A673 (cell line): ENCODE measurements around the gene SERINC5. TPM values are rescaled to one million over a fixed set of nuclear protein-coding genes. Genes with fewer than 3 reads are reported as not detected.

Experiments
- BruUV-seq: library from RNA; stranded (reverse); fragments of 400-500 nt; replicated peaks from 2 replicates; lab custom pipeline; 2021; lab: Mats Ljungman, UMichigan
- CTCF ChIA-PET: fragments of 300-600 bp; sonication (Branson Sonifier 250); formaldehyde crosslinking; loops from one replicate; lab custom pipeline; 2022; ENCODE audit warnings: antibody characterized with exemption; lab: Charles Lee
- POLR2A ChIA-PET: fragments of 300-600 bp; sonication (Branson Sonifier 250); formaldehyde crosslinking; loops from one replicate; lab custom pipeline; 2022; ENCODE audit warnings: antibody characterized with exemption; ENCODE audit not compliant: low non-redundant PET; lab: Charles Lee
- DNase-seq: peaks from one replicate; pipeline ENCODE4 v3.0.0-alpha.2; 2015; ENCODE audit warnings: low spot score
- H3K27ac ChIP-seq: fragments of 200-600 bp; sonication (generic); 2 replicates; pipeline ENCODE4 v1.5.1; 2016; ENCODE audit warnings: mixed run types, low read depth, mild to moderate bottlenecking, mixed read lengths, antibody characterized with exemption, low read length; ENCODE audit not compliant: poor library complexity, severe bottlenecking
- H3K27me3 ChIP-seq: fragments of 200-600 bp; sonication (generic); replicated peaks from 2 replicates; pipeline ENCODE4 v1.6.1; 2017; ENCODE audit warnings: mixed run types, low read depth, mild to moderate bottlenecking, mixed read lengths, antibody characterized with exemption, low read length; ENCODE audit not compliant: insufficient read depth, poor library complexity
- H3K36me3 ChIP-seq: fragments of 200-600 bp; sonication (generic); 2 replicates; pipeline ENCODE4 v1.6.1; 2016; ENCODE audit warnings: mixed run types, mild to moderate bottlenecking, mixed read lengths, antibody characterized with exemption, low read length; ENCODE audit not compliant: insufficient read depth, poor library complexity, severe bottlenecking
- H3K4me1 ChIP-seq: fragments of 200-600 bp; sonication (generic); 2 replicates; pipeline ENCODE4 v1.6.1; 2017; ENCODE audit warnings: mixed run types, mild to moderate bottlenecking, mixed read lengths, antibody characterized with exemption, low read length; ENCODE audit not compliant: insufficient read depth, poor library complexity, severe bottlenecking
- H3K4me3 ChIP-seq: fragments of 200-600 bp; sonication (generic); 2 replicates; pipeline ENCODE4 v1.5.1; 2016; ENCODE audit warnings: low read depth, mixed run types, mild to moderate bottlenecking, mixed read lengths, low read length; ENCODE audit not compliant: poor library complexity, severe bottlenecking
- H3K9me3 ChIP-seq: fragments of 200-600 bp; sonication (generic); 2 replicates; pipeline ENCODE4 v1.6.1; 2016; ENCODE audit warnings: mixed run types, low read depth, mild to moderate bottlenecking, mixed read lengths, antibody characterized with exemption, low read length; ENCODE audit not compliant: poor library complexity, severe bottlenecking
- EZH2 ChIP-seq: fragments of 200-600 bp; sonication (generic); IDR thresholded peaks from 2 replicates; pipeline ENCODE4 v1.6.1; 2017; ENCODE audit warnings: borderline replicate concordance, low read depth, mild to moderate bottlenecking, mixed read lengths, antibody characterized with exemption, low read length; ENCODE audit not compliant: poor library complexity, severe bottlenecking
- intact Hi-C: fragments of 100-400 bp; cut with micrococcal nuclease; formaldehyde crosslinking; loops from one replicate; pipeline ENCODE4 v1.10.0; 2022; ENCODE audit not compliant: unreplicated experiment
- total RNA-seq: library from RNA; stranded (reverse); gene quantifications from 2 replicates; pipeline ENCODE4 v1.2.3, GENCODE V29; 2021
- TF ChIP-seq, protein P1 (sequence below): fragments of 300-800, 200-600 bp; sonication (generic); conservative IDR thresholded peaks from 2 replicates; pipeline ENCODE4 v1.5.1; 2017; ENCODE audit warnings: low read depth, mild to moderate bottlenecking, antibody characterized with exemption, low read length, moderate library complexity, mixed read lengths

SERINC5 gene
- total RNA-seq, 1 experiment from 2014 or later, result 20.6 TPM

DNA sequence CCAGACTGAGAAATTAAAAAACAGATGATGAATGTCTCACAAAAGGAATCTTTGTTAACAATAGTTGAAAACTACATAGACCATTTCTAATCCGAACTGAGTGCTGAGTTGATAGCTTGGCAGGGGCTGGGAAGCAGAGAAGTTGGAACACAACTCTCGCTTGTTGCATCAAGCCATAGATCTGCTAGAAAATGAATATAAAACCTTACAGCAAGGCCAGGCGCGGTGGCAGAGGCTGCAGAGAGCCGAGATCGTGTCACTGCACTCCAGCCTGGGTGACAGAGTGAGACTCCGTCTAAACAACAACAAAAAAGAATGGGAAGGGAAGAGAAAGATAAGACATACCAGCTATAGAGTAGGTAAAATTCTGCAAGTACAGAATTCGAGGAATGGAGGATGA, 35.9 kb upstream of the SERINC5 start:
- Histone ChIP-seq H3K36me3 (no peaks in the 10 kb centered on the region), H3K27me3 (no peaks in the 10 kb centered on the region), H3K4me3 (no peak overlapping the region), H3K9me3 (no peaks in the 10 kb centered on the region), H3K27ac (no peak overlapping the region), H3K4me1 (no peaks in the 10 kb centered on the region)
- CTCF ChIA-PET, result no interaction called here
- TF ChIP-seq, protein P1, sequence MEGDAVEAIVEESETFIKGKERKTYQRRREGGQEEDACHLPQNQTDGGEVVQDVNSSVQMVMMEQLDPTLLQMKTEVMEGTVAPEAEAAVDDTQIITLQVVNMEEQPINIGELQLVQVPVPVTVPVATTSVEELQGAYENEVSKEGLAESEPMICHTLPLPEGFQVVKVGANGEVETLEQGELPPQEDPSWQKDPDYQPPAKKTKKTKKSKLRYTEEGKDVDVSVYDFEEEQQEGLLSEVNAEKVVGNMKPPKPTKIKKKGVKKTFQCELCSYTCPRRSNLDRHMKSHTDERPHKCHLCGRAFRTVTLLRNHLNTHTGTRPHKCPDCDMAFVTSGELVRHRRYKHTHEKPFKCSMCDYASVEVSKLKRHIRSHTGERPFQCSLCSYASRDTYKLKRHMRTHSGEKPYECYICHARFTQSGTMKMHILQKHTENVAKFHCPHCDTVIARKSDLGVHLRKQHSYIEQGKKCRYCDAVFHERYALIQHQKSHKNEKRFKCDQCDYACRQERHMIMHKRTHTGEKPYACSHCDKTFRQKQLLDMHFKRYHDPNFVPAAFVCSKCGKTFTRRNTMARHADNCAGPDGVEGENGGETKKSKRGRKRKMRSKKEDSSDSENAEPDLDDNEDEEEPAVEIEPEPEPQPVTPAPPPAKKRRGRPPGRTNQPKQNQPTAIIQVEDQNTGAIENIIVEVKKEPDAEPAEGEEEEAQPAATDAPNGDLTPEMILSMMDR, result no peak
- TF ChIP-seq EZH2, result no peak
- POLR2A ChIA-PET, result no interaction called here
- no TSS peak for BruUV-seq
- intact Hi-C loops, result no loop called here
- no peak for DNase-seq

- H3K36me3 ChIP-seq, result no peaks in the 10 kb centered on the region
- no peaks in the 10 kb centered on the region for H3K4me1 ChIP-seq
- intact Hi-C loops, result no loop called here
- no peak overlapping the region for H3K27ac ChIP-seq
- no peak for TF ChIP-seq EZH2
- TF ChIP-seq, protein P1, result no peak
- no peaks in the 10 kb centered on the region for H3K9me3 ChIP-seq
- CTCF ChIA-PET, result no interaction called here
- DNase-seq, result no peak
- POLR2A ChIA-PET, result no interaction called here
- H3K27me3 ChIP-seq, result no peaks in the 10 kb centered on the region
- H3K4me3 ChIP-seq, result no peak overlapping the region
- no TSS peak for BruUV-seq
Observed at GRCh38 chr5:80289320-80289719, 33.5 kb upstream of the SERINC5 start.

DNA sequence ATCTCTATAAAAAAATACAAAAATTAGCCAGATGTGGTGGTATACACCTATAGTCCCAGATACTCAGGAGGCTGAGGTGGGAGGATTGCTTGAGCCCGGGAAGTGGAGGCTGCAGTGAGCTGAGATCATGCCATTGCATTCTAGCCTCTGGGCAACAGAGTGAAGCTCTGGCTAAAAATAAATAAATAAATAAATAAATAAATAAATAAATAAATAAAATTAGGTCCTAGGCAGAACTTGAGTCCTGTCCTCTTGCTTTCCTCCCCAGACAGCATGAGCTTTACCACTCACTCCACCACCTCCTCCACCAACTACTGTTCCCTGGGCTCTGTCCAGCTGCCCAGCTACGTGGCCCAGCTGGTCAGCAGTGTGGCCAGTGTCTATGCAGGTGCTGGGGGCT, 32.3 kb upstream of the SERINC5 start:
- H3K4me3 ChIP-seq, result no peak overlapping the region
- no TSS peak for BruUV-seq
- DNase-seq, result no peak
- H3K36me3 ChIP-seq, result no peaks in the 10 kb centered on the region
- ChIA-PET CTCF (no interaction called here), POLR2A (no interaction called here)
- H3K4me1 ChIP-seq, result no peaks in the 10 kb centered on the region
- TF ChIP-seq, protein P1, result no peak
- no peak for TF ChIP-seq EZH2
- no peak overlapping the region for H3K27ac ChIP-seq
- intact Hi-C loops, result no loop called here
- H3K27me3 ChIP-seq, result no peaks in the 10 kb centered on the region
- no peaks in the 10 kb centered on the region for H3K9me3 ChIP-seq
